H54 (cell line): Measurements from ENCODE around the gene BLVRA.

ENCODE experiments used
- DNase-seq: peaks from one replicate; pipeline ENCODE4 v3.0.0; 2011; ENCODE audit warnings: low spot score, mixed read lengths; ENCODE audit not compliant: insufficient read length
- FAIRE-seq: peaks from 3 replicates; lab custom pipeline; 2011; peaks lifted over from hg19 to GRCh38; lab: Jason Lieb, UNC
- POLR2A ChIP-seq: IDR thresholded peaks from 2 replicates; pipeline ENCODE4 v1.6.1; 2011; ENCODE audit warnings: low read depth, mild to moderate bottlenecking, low read length

Gene BLVRA

DNA sequence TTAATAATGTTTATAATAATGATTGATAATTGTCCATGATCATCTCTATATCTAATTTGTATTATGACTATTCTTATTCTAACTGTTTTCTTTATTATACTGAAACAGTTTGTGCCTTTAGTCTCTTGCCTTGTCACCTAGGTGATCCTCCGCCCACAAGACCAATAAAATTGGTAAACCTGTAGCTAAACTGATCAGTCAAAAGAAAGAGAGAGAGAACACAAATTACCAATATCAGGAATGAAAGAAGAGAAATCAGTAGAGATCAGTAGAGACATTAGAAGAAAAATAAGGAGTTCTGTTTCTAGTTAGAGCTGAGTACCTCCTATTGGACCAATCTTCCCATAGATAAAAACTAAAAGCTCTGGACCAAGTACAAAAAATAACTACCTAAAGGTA, 23.1 kb upstream of the BLVRA start:
- FAIRE-seq: no peak

GRCh38 chr7:43735802-43736603, 22.5 kb upstream of the BLVRA start:
- no peak for FAIRE-seq
- no peak for DNase-seq
- TF ChIP-seq POLR2A: no peak

More for the DNA sequence above, 23.1 kb upstream of the BLVRA start:
- TF ChIP-seq POLR2A: no peak
- no peak for DNase-seq

GRCh38 chr7:43737467-43738127, 20.9 kb upstream of the BLVRA start:
- no peak for TF ChIP-seq POLR2A
- no peak for DNase-seq
- FAIRE-seq: no peak

GRCh38 chr7:43742692-43743091, 15.8 kb upstream of the BLVRA start:
- TF ChIP-seq POLR2A: no peak
- DNase-seq (no peak), FAIRE-seq (no peak)

DNA sequence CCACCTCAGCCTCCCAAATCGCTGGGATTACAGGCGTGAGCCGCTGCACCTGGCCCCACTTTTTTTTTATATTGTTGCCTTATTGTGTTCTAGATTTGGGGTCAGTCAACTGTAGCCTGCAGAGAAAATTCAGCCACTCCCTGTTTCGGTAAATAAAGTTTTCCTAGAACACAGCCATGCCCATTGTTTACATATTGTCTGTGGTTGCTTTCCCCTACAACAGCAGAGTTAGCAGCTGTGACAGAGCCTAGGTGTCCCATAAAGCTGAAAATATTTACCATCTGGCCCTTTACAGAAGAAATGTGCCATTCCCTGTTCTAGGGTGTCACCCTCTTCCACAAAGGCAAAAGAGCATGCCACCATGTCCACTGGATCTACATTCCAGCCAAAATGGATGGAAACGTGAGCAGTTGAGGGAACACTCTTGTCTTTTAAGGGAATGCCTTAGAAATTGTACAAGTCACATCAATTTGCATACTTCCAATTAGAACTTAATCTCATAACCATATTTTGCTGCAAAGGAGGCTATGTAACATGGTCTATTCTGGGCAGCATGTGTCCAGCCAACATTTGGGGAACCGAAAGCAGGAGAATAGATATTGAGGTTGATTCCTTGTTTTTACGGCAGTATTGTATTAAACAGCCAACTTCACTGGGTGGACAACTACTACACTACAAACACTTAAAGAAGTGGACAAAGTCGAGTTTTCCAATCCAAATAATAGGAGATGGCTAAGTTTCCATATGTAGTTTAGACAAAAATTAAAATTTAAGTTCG, 11.0 kb upstream of the BLVRA start:
- DNase-seq: no peak
- no peak for FAIRE-seq
- TF ChIP-seq POLR2A: no peak

DNA sequence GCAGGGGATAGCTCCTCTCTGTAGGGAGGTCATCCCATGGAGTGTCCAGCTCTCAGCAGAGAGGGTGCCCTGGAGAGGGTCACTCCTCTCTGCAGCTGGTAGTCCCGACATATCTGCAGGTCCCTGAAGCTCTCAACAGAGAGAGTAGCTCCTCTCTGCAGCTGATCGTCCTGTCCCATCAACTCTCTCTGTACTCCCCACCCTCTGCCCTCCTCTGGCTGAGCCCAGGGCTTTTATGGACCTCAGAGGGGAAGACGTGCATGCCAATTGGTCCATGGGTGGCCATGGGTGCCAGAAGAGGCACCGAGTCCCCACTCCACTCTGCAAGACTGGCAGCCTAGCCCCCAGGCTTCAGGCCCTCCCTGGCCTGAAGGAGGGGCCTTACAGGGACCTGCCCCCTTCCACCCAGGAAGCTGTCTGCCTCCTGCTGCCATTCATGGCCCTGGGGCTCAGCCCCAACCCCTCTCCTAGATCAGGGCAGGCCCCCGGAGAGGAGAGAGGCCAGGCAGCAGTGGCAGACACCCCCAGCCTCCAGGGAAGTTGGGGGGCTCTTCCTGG, 9.0 kb upstream of the BLVRA start:
- no peak for DNase-seq
- TF ChIP-seq POLR2A: no peak
- no peak for FAIRE-seq

- no peak for DNase-seq
- no peak for TF ChIP-seq POLR2A
- no peak for FAIRE-seq
Measured at GRCh38 chr7:43750016-43750887, 8.2 kb upstream of the BLVRA start.

- FAIRE-seq (no peak), DNase-seq (no peak)
- TF ChIP-seq POLR2A: no peak
Measured at GRCh38 chr7:43752411-43752810, 6.1 kb upstream of the BLVRA start.

DNA sequence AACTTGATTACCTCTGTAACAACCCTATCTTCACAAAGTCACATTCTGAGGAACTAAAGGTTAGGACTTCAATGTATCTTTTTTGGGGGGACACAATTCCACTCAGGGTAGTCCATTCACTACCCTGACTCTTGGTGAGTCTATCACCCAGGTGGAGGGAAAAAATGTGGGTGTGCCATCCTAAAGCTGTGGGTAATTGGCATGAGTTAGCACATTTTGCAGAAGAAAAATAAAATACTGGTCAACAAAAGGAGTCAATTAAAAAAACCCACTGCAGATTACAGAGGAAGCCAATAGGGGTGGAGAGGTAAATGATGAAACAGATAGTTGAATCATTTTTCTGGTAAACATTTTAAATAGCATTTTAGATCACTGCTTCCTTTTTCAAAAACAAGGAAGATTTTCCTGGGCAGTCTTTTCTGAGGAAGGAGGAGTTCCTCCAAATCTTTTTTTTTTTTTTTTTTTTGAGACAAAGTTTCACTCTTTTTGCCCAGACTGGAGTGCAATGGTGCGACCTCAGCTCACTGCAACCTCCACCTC, 5.1 kb upstream of the BLVRA start:
- DNase-seq (no peak), FAIRE-seq (no peak)
- no peak for TF ChIP-seq POLR2A

GRCh38 chr7:43753843-43754242, 4.6 kb upstream of the BLVRA start:
- TF ChIP-seq POLR2A: no peak
- no peak for DNase-seq
- FAIRE-seq: no peak

GRCh38 chr7:43754596-43754995, 3.9 kb upstream of the BLVRA start:
- FAIRE-seq (no peak), DNase-seq (no peak)
- TF ChIP-seq POLR2A: no peak

GRCh38 chr7:43756368-43757072, 2.0 kb upstream of the BLVRA start:
- TF ChIP-seq POLR2A: no peak
- DNase-seq (peak; percentile 97), FAIRE-seq (peak; percentile 83)
